A673 (cell line): Measurements from ENCODE around the gene NLRP3. TPM values are rescaled to one million over a fixed set of nuclear protein-coding genes. Genes with fewer than 3 reads are reported as not detected.

ENCODE experiments used
- BruUV-seq: library from RNA; stranded (reverse); fragments of 400-500 nt; replicated peaks from 2 replicates; lab custom pipeline; 2021; lab: Mats Ljungman, UMichigan
- CTCF ChIA-PET: fragments of 300-600 bp; sonication (Branson Sonifier 250); formaldehyde crosslinking; loops from one replicate; lab custom pipeline; 2022; ENCODE audit warnings: antibody characterized with exemption; lab: Charles Lee
- POLR2A ChIA-PET: fragments of 300-600 bp; sonication (Branson Sonifier 250); formaldehyde crosslinking; loops from one replicate; lab custom pipeline; 2022; ENCODE audit warnings: antibody characterized with exemption; ENCODE audit not compliant: low non-redundant PET; lab: Charles Lee
- DNase-seq: peaks from one replicate; pipeline ENCODE4 v3.0.0-alpha.2; 2015; ENCODE audit warnings: low spot score
- H3K27ac ChIP-seq: fragments of 200-600 bp; sonication (generic); 2 replicates; pipeline ENCODE4 v1.5.1; 2016; ENCODE audit warnings: mixed run types, low read depth, mild to moderate bottlenecking, mixed read lengths, antibody characterized with exemption, low read length; ENCODE audit not compliant: poor library complexity, severe bottlenecking
- H3K27me3 ChIP-seq: fragments of 200-600 bp; sonication (generic); replicated peaks from 2 replicates; pipeline ENCODE4 v1.6.1; 2017; ENCODE audit warnings: mixed run types, low read depth, mild to moderate bottlenecking, mixed read lengths, antibody characterized with exemption, low read length; ENCODE audit not compliant: insufficient read depth, poor library complexity
- H3K36me3 ChIP-seq: fragments of 200-600 bp; sonication (generic); 2 replicates; pipeline ENCODE4 v1.6.1; 2016; ENCODE audit warnings: mixed run types, mild to moderate bottlenecking, mixed read lengths, antibody characterized with exemption, low read length; ENCODE audit not compliant: insufficient read depth, poor library complexity, severe bottlenecking
- H3K4me1 ChIP-seq: fragments of 200-600 bp; sonication (generic); 2 replicates; pipeline ENCODE4 v1.6.1; 2017; ENCODE audit warnings: mixed run types, mild to moderate bottlenecking, mixed read lengths, antibody characterized with exemption, low read length; ENCODE audit not compliant: insufficient read depth, poor library complexity, severe bottlenecking
- H3K4me3 ChIP-seq: fragments of 200-600 bp; sonication (generic); 2 replicates; pipeline ENCODE4 v1.5.1; 2016; ENCODE audit warnings: low read depth, mixed run types, mild to moderate bottlenecking, mixed read lengths, low read length; ENCODE audit not compliant: poor library complexity, severe bottlenecking
- H3K9me3 ChIP-seq: fragments of 200-600 bp; sonication (generic); 2 replicates; pipeline ENCODE4 v1.6.1; 2016; ENCODE audit warnings: mixed run types, low read depth, mild to moderate bottlenecking, mixed read lengths, antibody characterized with exemption, low read length; ENCODE audit not compliant: poor library complexity, severe bottlenecking
- EZH2 ChIP-seq: fragments of 200-600 bp; sonication (generic); IDR thresholded peaks from 2 replicates; pipeline ENCODE4 v1.6.1; 2017; ENCODE audit warnings: borderline replicate concordance, low read depth, mild to moderate bottlenecking, mixed read lengths, antibody characterized with exemption, low read length; ENCODE audit not compliant: poor library complexity, severe bottlenecking
- intact Hi-C: fragments of 100-400 bp; cut with micrococcal nuclease; formaldehyde crosslinking; loops from one replicate; pipeline ENCODE4 v1.10.0; 2022; ENCODE audit not compliant: unreplicated experiment
- total RNA-seq: library from RNA; stranded (reverse); gene quantifications from 2 replicates; pipeline ENCODE4 v1.2.3, GENCODE V29; 2021
- TF ChIP-seq, protein P1 (sequence below): fragments of 300-800, 200-600 bp; sonication (generic); conservative IDR thresholded peaks from 2 replicates; pipeline ENCODE4 v1.5.1; 2017; ENCODE audit warnings: low read depth, mild to moderate bottlenecking, antibody characterized with exemption, low read length, moderate library complexity, mixed read lengths

NLRP3 gene
- total RNA-seq, 1 experiment from 2014 or later = not detected

- no peaks in the 10 kb centered on the region for H3K36me3 ChIP-seq
- H3K9me3 ChIP-seq = no peaks in the 10 kb centered on the region
- intact Hi-C loops = no loop called here
- ChIA-PET POLR2A (no interaction called here), CTCF (interaction anchor here (0.6 kb wide), 1 partner anchor 369 kb away, joined by 3 read pairs; no protein-coding TSS in a partner anchor)
- no peak overlapping the region for H3K4me3 ChIP-seq
- H3K27ac ChIP-seq = no peak overlapping the region
- H3K4me1 ChIP-seq = no peaks in the 10 kb centered on the region
- no TSS peak for BruUV-seq
- TF ChIP-seq EZH2 = no peak
- TF ChIP-seq, protein P1, sequence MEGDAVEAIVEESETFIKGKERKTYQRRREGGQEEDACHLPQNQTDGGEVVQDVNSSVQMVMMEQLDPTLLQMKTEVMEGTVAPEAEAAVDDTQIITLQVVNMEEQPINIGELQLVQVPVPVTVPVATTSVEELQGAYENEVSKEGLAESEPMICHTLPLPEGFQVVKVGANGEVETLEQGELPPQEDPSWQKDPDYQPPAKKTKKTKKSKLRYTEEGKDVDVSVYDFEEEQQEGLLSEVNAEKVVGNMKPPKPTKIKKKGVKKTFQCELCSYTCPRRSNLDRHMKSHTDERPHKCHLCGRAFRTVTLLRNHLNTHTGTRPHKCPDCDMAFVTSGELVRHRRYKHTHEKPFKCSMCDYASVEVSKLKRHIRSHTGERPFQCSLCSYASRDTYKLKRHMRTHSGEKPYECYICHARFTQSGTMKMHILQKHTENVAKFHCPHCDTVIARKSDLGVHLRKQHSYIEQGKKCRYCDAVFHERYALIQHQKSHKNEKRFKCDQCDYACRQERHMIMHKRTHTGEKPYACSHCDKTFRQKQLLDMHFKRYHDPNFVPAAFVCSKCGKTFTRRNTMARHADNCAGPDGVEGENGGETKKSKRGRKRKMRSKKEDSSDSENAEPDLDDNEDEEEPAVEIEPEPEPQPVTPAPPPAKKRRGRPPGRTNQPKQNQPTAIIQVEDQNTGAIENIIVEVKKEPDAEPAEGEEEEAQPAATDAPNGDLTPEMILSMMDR = no peak
- no peaks in the 10 kb centered on the region for H3K27me3 ChIP-seq
- DNase-seq = no peak
Observed at GRCh38 chr1:247367786-247368422, 48.1 kb upstream of the NLRP3 start.

GRCh38 chr1:247368490-247369145 lies 47.4 kb upstream of the NLRP3 start:
- CTCF ChIA-PET = interaction anchor here (0.6 to 0.7 kb wide), 2 partner anchors 210 to 370 kb away, joined by 3 to 4 read pairs; no protein-coding TSS in a partner anchor
- Histone ChIP-seq H3K4me1 (no peaks in the 10 kb centered on the region), H3K4me3 (no peak overlapping the region), H3K27me3 (no peaks in the 10 kb centered on the region), H3K9me3 (no peaks in the 10 kb centered on the region), H3K27ac (no peak overlapping the region), H3K36me3 (no peaks in the 10 kb centered on the region)
- no TSS peak for BruUV-seq
- DNase-seq = no peak
- intact Hi-C loops = no loop called here
- POLR2A ChIA-PET = no interaction called here
- no peak for TF ChIP-seq EZH2
- TF ChIP-seq, protein P1 = no peak

DNA sequence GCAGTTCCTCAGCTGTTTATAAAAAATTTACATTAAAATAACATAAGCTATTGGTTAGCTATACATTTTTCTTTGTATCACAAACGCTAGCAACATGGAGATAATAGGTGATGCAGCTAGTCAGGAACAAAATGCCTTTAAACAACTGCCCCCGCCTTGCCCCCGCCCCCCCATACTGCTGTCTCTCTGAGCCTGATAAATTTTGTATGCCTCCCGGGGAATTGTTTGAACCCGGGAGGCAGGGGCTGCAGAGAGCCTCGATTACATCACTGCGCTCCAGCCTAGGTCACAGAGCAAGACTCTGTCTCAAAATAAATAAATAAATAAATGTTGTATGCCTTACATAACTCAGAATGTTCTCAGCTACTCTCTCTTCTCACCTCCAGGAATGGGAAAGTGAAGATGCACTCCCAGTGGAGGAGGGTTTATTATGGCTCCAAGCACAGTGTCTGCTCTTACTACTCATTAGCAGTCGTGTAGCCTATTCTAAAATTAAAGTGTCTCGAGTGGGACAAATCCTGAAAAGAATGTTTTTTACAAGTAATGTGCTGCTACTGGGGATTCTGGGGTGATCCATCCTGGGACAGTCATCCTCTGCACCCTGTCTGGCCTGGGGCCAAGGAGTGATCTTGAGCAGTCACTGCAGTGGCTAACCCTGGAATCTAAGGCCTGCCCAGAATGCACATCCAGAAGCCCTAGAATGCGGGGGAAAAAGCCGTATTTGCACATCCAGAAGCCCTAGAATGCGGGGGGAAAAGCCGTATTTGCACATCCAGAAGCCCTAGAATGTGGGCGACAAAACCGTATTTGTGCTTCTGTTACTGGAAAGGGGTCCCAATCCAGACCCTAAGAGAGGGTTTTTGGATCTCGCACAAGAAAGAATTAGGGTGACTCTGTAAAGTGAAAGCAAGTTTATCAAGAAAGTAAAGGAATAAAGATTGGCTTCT lies 44.9 kb upstream of the NLRP3 start:
- Histone ChIP-seq H3K4me1 (no peaks in the 10 kb centered on the region), H3K27me3 (no peaks in the 10 kb centered on the region), H3K4me3 (no peak overlapping the region), H3K36me3 (no peaks in the 10 kb centered on the region), H3K27ac (no peak overlapping the region), H3K9me3 (no peaks in the 10 kb centered on the region)
- DNase-seq = no peak
- TF ChIP-seq, protein P1 = no peak
- no peak for TF ChIP-seq EZH2
- CTCF ChIA-PET = no interaction called here
- POLR2A ChIA-PET = no interaction called here
- no TSS peak for BruUV-seq
- intact Hi-C loops = no loop called here
